ENCODE measurements around the gene CACNG5.

DNA sequence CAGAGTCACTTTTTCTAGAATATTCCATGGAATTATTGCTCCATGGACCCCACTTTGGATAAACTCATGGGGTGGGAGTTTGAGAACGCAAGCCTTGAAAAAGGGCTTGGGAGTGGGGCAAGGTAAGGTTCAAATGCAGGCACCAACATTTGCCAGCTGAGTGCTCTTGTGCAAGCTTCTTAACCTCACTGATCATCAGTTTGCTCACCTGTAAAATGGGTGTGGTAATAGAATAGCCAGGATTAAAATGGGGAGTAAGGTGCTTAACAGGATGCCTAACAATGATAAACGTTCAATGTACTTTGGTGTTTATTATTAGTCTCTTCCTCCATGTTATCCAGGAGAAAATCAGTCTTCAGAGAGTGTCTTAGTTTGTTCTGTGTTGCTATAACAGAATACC is 39.0 kb downstream of the CACNG5 start:
- no peak for TF ChIP-seq POLR2A (IDR thresholded peaks at IDR 0.05)
- TF ChIP-seq, protein P1, sequence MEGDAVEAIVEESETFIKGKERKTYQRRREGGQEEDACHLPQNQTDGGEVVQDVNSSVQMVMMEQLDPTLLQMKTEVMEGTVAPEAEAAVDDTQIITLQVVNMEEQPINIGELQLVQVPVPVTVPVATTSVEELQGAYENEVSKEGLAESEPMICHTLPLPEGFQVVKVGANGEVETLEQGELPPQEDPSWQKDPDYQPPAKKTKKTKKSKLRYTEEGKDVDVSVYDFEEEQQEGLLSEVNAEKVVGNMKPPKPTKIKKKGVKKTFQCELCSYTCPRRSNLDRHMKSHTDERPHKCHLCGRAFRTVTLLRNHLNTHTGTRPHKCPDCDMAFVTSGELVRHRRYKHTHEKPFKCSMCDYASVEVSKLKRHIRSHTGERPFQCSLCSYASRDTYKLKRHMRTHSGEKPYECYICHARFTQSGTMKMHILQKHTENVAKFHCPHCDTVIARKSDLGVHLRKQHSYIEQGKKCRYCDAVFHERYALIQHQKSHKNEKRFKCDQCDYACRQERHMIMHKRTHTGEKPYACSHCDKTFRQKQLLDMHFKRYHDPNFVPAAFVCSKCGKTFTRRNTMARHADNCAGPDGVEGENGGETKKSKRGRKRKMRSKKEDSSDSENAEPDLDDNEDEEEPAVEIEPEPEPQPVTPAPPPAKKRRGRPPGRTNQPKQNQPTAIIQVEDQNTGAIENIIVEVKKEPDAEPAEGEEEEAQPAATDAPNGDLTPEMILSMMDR (IDR thresholded peaks at IDR 0.05): no peak
